Neural progenitor cell (in vitro differentiated cells): ENCODE data around the gene CFAP20DC.

ENCODE experiments used
- CTCF ChIP-seq: fragments of 200-600 bp; sonication (generic); IDR thresholded peaks from 2 replicates; pipeline ENCODE4 v1.5.1; 2017; ENCODE audit warnings: antibody characterized with exemption, mild to moderate bottlenecking
- EZH2 ChIP-seq: fragments of 200-600 bp; sonication (generic); IDR thresholded peaks from 2 replicates; pipeline ENCODE4 v1.6.1; 2017; ENCODE audit warnings: antibody characterized with exemption, mild to moderate bottlenecking, moderate library complexity
- EZH2phosphoT487 ChIP-seq: fragments of 200-600 bp; sonication (generic); IDR thresholded peaks from 2 replicates; pipeline ENCODE4 v1.6.1; 2017; ENCODE audit warnings: antibody characterized with exemption

GRCh38 chr3:59049671-59050331 is at the start of gene CFAP20DC:
- TF ChIP-seq CTCF = no peak
- no peak for TF ChIP-seq EZH2
- TF ChIP-seq EZH2phosphoT487 = no peak
